ENCODE results near the gene GULP1. TPM values are rescaled to one million over a fixed set of nuclear protein-coding genes. Genes with fewer than 3 reads are reported as not detected.

GULP1 gene
- total RNA-seq, 2 experiments from 2014 or later, result not detected

DNA sequence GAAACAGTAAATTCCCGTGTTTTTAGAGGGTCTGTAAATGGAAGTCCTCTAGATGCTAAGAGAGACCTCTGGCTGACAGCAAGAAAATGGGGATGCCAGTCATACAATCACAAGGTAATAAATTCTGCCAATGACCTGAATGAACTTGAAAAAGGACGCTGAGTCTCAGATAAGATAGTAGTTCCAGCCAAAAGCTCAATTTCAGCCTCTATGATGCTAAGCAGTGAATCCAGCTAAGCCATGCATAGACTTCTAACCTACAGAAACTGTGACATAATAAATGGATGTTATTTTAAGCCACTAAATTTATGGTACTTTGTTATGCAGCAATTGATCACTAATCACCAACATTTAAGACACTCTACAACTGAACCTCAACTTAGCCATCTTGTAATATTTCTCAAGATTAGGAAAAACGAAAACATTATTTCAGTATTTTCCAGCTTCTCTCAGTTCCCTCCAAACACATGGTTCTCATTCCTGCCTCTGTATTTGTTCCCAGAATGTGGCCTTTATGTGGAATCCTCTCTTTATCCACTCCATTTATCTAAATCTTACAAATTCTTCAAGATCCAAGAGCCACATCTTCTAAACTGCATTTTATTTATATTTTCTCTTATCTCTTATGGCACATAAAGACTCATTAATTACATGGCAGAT lies 331.1 kb downstream of the GULP1 start:
- no peak for DNase-seq
- Mint-ChIP-seq H3K27ac (no peak overlapping the region), H3K9me3 (no peaks in the 10 kb centered on the region), H3K27me3 (no peaks in the 10 kb centered on the region), H3K4me3 (no peak overlapping the region), H3K4me1 (ENCODE audit: low read depth) (no peaks in the 10 kb centered on the region), H3K36me3 (ENCODE audit: low read depth) (no peaks in the 10 kb centered on the region)
- intact Hi-C loops (cut with micrococcal nuclease), result no loop called here
- TF ChIP-seq, protein P1, sequence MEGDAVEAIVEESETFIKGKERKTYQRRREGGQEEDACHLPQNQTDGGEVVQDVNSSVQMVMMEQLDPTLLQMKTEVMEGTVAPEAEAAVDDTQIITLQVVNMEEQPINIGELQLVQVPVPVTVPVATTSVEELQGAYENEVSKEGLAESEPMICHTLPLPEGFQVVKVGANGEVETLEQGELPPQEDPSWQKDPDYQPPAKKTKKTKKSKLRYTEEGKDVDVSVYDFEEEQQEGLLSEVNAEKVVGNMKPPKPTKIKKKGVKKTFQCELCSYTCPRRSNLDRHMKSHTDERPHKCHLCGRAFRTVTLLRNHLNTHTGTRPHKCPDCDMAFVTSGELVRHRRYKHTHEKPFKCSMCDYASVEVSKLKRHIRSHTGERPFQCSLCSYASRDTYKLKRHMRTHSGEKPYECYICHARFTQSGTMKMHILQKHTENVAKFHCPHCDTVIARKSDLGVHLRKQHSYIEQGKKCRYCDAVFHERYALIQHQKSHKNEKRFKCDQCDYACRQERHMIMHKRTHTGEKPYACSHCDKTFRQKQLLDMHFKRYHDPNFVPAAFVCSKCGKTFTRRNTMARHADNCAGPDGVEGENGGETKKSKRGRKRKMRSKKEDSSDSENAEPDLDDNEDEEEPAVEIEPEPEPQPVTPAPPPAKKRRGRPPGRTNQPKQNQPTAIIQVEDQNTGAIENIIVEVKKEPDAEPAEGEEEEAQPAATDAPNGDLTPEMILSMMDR (IDR thresholded peaks at IDR 0.05), result no peak
- POLR2A ChIA-PET, result no interaction called here
- no peak for ATAC-seq
- CTCF ChIA-PET, result no interaction called here

DNA sequence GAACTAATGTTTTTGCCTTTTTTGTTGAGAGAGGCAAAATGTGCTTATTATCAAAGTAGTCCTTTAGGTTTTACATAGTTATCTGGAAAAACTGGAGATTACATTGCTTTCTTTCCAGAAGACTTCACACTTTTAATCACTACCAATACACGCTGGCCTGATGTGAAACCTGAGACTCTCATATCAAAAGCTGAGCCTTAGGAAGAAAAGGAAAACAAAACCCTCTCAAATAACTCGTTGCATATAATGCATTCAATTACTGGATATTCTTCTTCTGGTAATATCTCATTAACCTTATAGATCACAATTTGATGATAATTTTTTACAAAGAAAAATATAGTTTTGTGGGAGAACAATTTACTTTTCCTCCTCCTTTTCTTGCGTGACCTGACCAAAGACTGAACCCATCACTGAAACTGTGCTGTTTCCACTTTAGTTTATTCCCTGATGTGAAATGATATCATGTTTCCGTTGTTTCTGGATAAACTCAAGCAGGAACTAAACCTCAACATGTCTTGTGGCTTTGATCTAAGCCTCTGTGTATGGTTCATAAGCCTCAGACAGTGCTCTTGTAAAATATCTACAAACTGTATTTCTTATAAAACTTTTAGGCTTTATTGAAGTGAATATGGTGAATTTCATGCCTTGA lies 332.4 kb downstream of the GULP1 start:
- intact Hi-C loops (cut with micrococcal nuclease), result no loop called here
- ChIA-PET CTCF (no interaction called here), POLR2A (no interaction called here)
- no peaks in the 10 kb centered on the region for H3K4me1 Mint-ChIP-seq (ENCODE audit: low read depth)
- no peak overlapping the region for H3K4me3 Mint-ChIP-seq
- DNase-seq (no peak), ATAC-seq (no peak)
- H3K27me3 Mint-ChIP-seq, result no peaks in the 10 kb centered on the region
- TF ChIP-seq, protein P1 (IDR thresholded peaks at IDR 0.05), result no peak
- no peaks in the 10 kb centered on the region for H3K9me3 Mint-ChIP-seq
- no peaks in the 10 kb centered on the region for H3K36me3 Mint-ChIP-seq (ENCODE audit: low read depth)
- H3K27ac Mint-ChIP-seq, result no peak overlapping the region

DNA sequence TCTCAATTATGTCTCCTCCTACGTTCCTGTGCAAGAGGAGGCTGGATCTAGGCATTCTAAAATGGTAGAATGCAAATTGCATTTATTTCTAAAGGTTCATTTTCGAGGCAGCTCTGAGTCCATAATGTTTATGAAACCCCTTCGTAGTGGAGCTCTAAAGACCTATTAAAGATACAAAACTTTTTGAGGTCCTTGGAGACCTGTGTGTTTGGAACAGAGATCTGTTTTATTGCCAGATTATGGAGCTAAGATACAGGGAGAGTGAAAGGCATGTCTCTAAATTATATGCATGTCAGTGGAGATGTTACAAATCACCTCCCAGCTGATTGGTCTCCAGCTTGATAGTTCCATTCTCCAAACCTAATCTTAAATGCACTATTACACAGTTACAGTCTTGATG lies 335.8 kb downstream of the GULP1 start:
- Mint-ChIP-seq H3K36me3 (ENCODE audit: low read depth) (no peaks in the 10 kb centered on the region), H3K27ac (no peak overlapping the region), H3K4me3 (no peak overlapping the region), H3K9me3 (no peaks in the 10 kb centered on the region), H3K4me1 (ENCODE audit: low read depth) (no peaks in the 10 kb centered on the region), H3K27me3 (no peaks in the 10 kb centered on the region)
- intact Hi-C loops (cut with micrococcal nuclease), result no loop called here
- POLR2A ChIA-PET, result no interaction called here
- TF ChIP-seq, protein P1 (IDR thresholded peaks at IDR 0.05), result no peak
- CTCF ChIA-PET, result no interaction called here
- DNase-seq (no peak), ATAC-seq (no peak)

DNA sequence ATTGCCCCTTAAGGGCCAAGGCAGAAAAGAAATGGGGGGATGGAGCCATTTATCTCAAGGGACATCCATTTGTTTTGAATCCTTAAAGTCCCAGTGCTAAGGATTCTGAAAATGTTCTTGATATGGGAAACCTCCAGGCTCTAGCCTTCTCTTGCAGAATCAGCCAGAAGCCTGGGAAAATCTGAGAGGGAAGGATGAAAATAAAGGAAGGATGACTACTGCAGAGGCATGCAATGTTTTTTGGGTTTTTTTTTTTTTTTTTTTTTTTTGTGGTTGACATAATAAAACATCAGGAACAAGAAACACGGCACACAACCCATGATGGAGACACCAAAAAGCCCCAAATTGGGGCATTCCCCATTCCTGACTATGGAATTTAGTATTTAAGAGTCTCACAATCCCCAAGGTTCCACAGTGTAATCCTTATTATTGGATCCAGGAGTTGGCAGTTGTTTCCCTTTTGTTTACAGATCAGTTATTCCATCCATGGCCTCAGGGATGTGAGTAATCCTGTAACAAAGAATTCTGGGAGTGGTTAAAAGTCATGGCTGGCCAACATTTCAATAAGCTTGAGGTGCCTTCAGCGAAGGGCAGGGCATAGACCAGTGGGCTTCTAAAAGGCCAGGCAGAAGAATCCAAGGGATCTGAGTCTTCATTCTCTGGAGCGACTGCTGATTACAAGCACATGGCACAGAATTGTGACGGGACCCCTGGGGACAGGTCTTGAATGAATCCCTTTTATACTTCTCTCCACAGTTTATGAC lies 337.5 kb downstream of the GULP1 start:
- ATAC-seq, result no peak
- POLR2A ChIA-PET, result no interaction called here
- H3K9me3 Mint-ChIP-seq, result no peaks in the 10 kb centered on the region

More for the DNA sequence above, 337.5 kb downstream of the GULP1 start:
- no peaks in the 10 kb centered on the region for H3K27me3 Mint-ChIP-seq
- H3K4me1 Mint-ChIP-seq (ENCODE audit: low read depth), result no peaks in the 10 kb centered on the region
- TF ChIP-seq, protein P1 (IDR thresholded peaks at IDR 0.05), result no peak
- no peak overlapping the region for H3K4me3 Mint-ChIP-seq
- H3K27ac Mint-ChIP-seq, result no peak overlapping the region
- intact Hi-C loops (cut with micrococcal nuclease), result no loop called here
- no peak for DNase-seq
- no peaks in the 10 kb centered on the region for H3K36me3 Mint-ChIP-seq (ENCODE audit: low read depth)
- CTCF ChIA-PET, result no interaction called here
